ENCODE results near the gene KIAA0930. TPM values are rescaled to one million over a fixed set of nuclear protein-coding genes. Genes with fewer than 3 reads are reported as not detected.
"Not testable (repeated sequence)": the region's sequence is repeated elsewhere in the genome, so short reads cannot be mapped to it uniquely, and the experiment has no call there.

The KIAA0930 gene
- polyA plus RNA-seq, 1 donor from 2014 or later = 129 TPM

DNA sequence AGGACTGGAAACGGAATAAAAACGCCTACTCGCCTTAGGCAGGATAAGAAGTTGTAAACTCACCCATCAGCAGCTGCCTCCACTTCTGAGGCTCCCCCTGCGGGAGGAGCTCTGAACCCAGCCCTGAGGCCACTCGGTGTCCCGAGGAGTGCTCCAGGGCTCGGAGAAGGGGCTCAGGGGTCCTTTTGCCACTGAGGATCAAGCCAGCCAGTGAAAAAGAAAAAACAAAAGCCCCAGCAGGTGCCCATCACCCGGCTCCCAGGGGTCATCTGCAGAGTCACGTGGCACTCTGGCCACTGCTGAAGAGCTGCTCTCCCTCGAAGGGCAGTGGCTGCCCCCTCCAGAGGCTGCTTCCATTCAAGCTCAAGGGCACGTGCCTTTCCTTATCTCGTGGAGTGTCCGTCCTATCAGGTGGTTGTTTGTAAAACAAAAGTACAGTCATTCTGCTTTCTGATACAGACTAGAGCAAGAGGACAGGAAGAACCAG lies 48.0 kb downstream of the KIAA0930 start:
- Histone ChIP-seq H3F3A (ENCODE audit: insufficient read depth, low read length, poor library complexity, severe bottlenecking) (no peaks in the 10 kb centered on the region), H3K4me3 (ENCODE audit: low read length) (no peak overlapping the region), H3K27me3 (ENCODE audit: insufficient read depth, low read depth, low read length) (no peaks in the 10 kb centered on the region), H3K4me2 (ENCODE audit: low read length) (no peak overlapping the region), H3K36me3 (ENCODE audit: insufficient read depth, low read length) (no peaks in the 10 kb centered on the region), H3K9me3 (ENCODE audit: low read length) (no peaks in the 10 kb centered on the region), H2AFZ (ENCODE audit: low read depth, low read length) (no peak overlapping the region), H3K27ac (ENCODE audit: low read length) (no peak overlapping the region), H4K20me1 (ENCODE audit: insufficient read depth) (no peaks in the 10 kb centered on the region), H3K9ac (ENCODE audit: low read length) (no peak overlapping the region), H3K9me2 (ENCODE audit: insufficient read depth, low read length) (no peaks in the 10 kb centered on the region), H3K79me2 (replicated peaks; ENCODE audit: insufficient read depth, low read length) (no peaks in the 10 kb centered on the region)
- TF ChIP-seq EZH2 (IDR thresholded peaks at IDR 0.05; ENCODE audit: borderline replicate concordance, insufficient read depth, low read length, poor library complexity, severe bottlenecking) (no peak), TAF1 (IDR thresholded peaks at IDR 0.05; ENCODE audit: low read depth) (no peak), POLR2AphosphoS5 (IDR thresholded peaks at IDR 0.05) (no peak), SMC3 (conservative IDR thresholded peaks at IDR 0.05; ENCODE audit: poor library complexity) (no peak), REST (IDR thresholded peaks at IDR 0.05; ENCODE audit: borderline replicate concordance) (no peak), EP300 (conservative IDR thresholded peaks at IDR 0.05; ENCODE audit: poor library complexity, severe bottlenecking) (no peak), MXI1 (conservative IDR thresholded peaks at IDR 0.05; ENCODE audit: poor library complexity, severe bottlenecking) (no peak), RAD21 (conservative IDR thresholded peaks at IDR 0.05) (no peak)
- TF ChIP-seq, protein P1, sequence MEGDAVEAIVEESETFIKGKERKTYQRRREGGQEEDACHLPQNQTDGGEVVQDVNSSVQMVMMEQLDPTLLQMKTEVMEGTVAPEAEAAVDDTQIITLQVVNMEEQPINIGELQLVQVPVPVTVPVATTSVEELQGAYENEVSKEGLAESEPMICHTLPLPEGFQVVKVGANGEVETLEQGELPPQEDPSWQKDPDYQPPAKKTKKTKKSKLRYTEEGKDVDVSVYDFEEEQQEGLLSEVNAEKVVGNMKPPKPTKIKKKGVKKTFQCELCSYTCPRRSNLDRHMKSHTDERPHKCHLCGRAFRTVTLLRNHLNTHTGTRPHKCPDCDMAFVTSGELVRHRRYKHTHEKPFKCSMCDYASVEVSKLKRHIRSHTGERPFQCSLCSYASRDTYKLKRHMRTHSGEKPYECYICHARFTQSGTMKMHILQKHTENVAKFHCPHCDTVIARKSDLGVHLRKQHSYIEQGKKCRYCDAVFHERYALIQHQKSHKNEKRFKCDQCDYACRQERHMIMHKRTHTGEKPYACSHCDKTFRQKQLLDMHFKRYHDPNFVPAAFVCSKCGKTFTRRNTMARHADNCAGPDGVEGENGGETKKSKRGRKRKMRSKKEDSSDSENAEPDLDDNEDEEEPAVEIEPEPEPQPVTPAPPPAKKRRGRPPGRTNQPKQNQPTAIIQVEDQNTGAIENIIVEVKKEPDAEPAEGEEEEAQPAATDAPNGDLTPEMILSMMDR (IDR thresholded peaks at IDR 0.05; ENCODE audit: poor library complexity, severe bottlenecking) = no peak

DNA sequence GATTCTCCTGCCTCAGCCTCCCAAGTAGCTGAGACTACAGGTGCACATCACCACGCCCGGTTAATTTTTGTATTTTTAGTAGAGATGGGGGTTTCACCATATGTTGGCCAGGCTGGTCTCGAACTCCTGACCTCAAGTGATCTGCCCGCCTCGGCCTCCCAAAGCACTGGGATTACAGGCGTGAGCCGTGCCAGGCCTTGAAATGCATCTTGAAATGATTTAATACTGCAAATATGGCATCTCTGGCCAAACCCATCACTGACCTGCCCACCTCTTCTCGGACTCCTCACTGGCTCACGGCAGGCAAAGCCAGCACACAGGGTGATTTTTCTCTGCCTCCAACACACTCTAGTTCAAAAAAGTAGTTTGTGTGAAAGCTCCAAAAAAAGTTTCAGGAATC lies 48.9 kb downstream of the KIAA0930 start:
- not testable (repeated sequence) for H3K9me3 ChIP-seq (ENCODE audit: low read length); H2AFZ ChIP-seq (ENCODE audit: low read depth, low read length); H3K4me3 ChIP-seq (ENCODE audit: low read length); H3K27me3 ChIP-seq (ENCODE audit: insufficient read depth, low read depth, low read length); H3K9ac ChIP-seq (ENCODE audit: low read length); H3K4me2 ChIP-seq (ENCODE audit: low read length); H3K36me3 ChIP-seq (ENCODE audit: insufficient read depth, low read length); H3K9me2 ChIP-seq (ENCODE audit: insufficient read depth, low read length); H3F3A ChIP-seq (ENCODE audit: insufficient read depth, low read length, poor library complexity, severe bottlenecking); H3K79me2 ChIP-seq (replicated peaks; ENCODE audit: insufficient read depth, low read length); H4K20me1 ChIP-seq (ENCODE audit: insufficient read depth); H3K27ac ChIP-seq (ENCODE audit: low read length)

Data from neural cell (in vitro differentiated cells).